AG04449 (cell line): Measurements from ENCODE around the gene ZFAND2A.
A peak's percentile ranks its signal among the peaks of the same experiment; 100 is the strongest.

Experiments used
- CTCF ChIA-PET: fragments of 350-600 bp; formaldehyde crosslinking; extraction: SDS; loops from one replicate; lab custom pipeline; 2021; ENCODE audit warnings: antibody characterized with exemption; lab: Yijun Ruan, JAX
- POLR2A ChIA-PET: fragments of 400-600, 350-600 bp; formaldehyde crosslinking; extraction: SDS; loops from one replicate; lab custom pipeline; 2020; ENCODE audit warnings: antibody characterized with exemption, inconsistent platforms; lab: Yijun Ruan, JAX
- DNase-seq: peaks from one replicate; pipeline ENCODE4 v3.0.0-alpha.2; 2010; ENCODE audit warnings: low read depth, low spot score
- H3K4me3 ChIP-seq: 2 replicates; pipeline ENCODE4 v1.5.1; 2011; ENCODE audit warnings: low read depth, mild to moderate bottlenecking, control low read depth, low read length
- TF ChIP-seq, protein P1 (sequence below): IDR thresholded peaks from one replicate; pipeline ENCODE4 v1.5.1; 2011; ENCODE audit warnings: mild to moderate bottlenecking, moderate library complexity, low read length, control low read depth, inconsistent platforms; ENCODE audit not compliant: insufficient read depth; ENCODE audit errors: missing control alignments

The ZFAND2A gene

DNA sequence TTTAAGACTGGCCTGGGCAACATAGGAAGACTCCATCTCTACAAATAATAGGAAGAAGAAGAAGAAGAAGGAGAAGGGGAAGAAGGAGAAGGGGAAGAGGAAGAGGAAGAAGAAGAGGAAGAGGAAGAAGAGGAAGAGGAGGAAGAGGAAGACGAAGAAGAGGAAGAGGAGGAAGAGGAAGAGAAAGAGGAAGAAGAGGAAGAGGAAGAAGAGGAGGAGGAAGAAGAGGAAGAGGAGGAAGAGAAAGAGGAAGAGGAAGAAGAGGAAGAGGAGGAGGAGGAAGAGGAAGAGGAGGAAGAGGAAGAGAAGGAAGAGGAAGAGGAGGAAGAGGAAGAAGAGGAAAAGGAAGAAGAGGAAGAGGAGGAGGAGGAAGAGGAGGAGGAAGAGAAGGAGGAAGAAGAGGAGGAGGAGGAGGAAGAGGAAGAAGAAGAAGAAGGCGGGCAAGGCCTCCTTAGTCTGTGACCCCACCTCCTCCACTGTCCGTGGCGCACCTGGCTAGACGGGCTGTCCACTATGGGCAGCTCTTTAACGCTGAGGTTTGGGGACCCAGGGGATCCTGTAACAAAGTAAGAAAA is 28.8 kb upstream of the ZFAND2A start:
- DNase-seq = no peak
- CTCF ChIA-PET = interaction anchor here (5.7 kb wide), 1 partner anchor 13 kb away, joined by 65 read pairs; no protein-coding TSS in a partner anchor
- TF ChIP-seq, protein P1, sequence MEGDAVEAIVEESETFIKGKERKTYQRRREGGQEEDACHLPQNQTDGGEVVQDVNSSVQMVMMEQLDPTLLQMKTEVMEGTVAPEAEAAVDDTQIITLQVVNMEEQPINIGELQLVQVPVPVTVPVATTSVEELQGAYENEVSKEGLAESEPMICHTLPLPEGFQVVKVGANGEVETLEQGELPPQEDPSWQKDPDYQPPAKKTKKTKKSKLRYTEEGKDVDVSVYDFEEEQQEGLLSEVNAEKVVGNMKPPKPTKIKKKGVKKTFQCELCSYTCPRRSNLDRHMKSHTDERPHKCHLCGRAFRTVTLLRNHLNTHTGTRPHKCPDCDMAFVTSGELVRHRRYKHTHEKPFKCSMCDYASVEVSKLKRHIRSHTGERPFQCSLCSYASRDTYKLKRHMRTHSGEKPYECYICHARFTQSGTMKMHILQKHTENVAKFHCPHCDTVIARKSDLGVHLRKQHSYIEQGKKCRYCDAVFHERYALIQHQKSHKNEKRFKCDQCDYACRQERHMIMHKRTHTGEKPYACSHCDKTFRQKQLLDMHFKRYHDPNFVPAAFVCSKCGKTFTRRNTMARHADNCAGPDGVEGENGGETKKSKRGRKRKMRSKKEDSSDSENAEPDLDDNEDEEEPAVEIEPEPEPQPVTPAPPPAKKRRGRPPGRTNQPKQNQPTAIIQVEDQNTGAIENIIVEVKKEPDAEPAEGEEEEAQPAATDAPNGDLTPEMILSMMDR = no peak
- POLR2A ChIA-PET = no interaction called here
- H3K4me3 ChIP-seq = no peak overlapping the region

DNA sequence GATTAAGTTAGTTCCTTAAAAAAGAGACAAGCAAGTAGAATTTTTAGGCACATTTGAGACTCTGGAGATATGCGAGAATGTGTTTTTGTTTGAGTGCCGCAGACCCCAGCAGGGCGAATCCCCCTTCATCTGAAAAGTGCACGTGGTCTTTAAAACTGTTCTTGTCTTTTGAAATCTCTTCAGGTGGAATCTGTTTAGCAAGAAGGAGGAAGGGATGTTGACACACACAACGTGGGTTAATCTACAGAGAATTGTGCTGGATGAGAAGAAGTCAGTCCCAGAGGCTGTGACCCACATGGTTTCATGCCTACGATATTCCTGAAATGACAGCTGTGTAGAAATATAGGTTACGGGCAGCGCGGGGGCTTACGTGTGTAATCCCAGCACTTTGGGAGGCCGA is 27.1 kb upstream of the ZFAND2A start:
- TF ChIP-seq, protein P1 = no peak
- ChIA-PET POLR2A (no interaction called here), CTCF (interaction anchor here (1.6 to 5.7 kb wide), 2 partner anchors 11 to 194 kb away, joined by 4 to 65 read pairs; no protein-coding TSS in a partner anchor)
- no peak overlapping the region for H3K4me3 ChIP-seq
- DNase-seq = no peak

DNA sequence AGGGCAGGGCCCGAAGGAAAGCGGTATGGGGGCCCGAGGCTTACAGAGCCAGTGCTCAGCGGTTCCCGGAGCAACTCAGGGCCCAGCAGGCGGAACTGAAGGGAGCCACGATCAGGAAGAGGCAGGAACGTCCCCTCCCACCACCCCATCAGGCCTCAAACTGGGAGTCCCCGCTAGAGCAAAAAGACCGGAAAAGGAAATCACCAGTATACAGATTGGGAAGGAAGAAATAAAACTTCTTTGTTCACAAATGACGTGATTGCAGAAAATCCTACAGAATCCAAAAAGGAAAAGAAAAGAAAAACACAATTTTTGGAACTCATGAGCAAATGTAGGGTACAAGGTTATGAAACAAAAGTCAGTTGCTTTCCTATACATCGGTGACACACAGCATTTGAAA is 21.6 kb upstream of the ZFAND2A start:
- ChIA-PET POLR2A (no interaction called here), CTCF (interaction anchor here (1.5 to 6.3 kb wide), 2 partner anchors 12 to 62 kb away, joined by 3 to 72 read pairs; no protein-coding TSS in a partner anchor)
- H3K4me3 ChIP-seq = no peak overlapping the region
- TF ChIP-seq, protein P1 = no peak
- no peak for DNase-seq

DNA sequence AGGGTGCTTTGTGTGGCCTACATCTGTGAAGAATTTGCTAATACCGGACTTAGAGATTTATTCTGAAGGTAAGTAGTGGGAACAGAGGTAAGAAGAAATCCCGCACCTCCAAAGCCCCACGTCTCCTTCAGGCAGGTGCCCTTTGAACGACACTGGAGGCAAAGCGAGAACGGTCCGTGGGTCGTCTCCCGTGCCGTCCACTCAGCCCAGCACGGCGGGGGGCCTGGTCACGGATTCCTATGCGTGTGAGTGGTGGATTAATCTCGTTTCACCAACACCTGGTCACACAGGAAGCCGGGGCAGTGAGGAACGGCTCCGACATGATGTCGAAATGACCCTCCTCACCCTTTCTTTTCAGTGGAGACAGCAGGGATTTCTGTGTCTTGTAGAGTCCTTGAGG is 21.0 kb upstream of the ZFAND2A start:
- no peak for DNase-seq
- no peak overlapping the region for H3K4me3 ChIP-seq
- ChIA-PET CTCF (interaction anchor here (1.0 to 8.7 kb wide), 5 partner anchors 12 to 188 kb away, joined by 3 to 90 read pairs (median 15); no protein-coding TSS in a partner anchor), POLR2A (no interaction called here)
- TF ChIP-seq, protein P1 = no peak

DNA sequence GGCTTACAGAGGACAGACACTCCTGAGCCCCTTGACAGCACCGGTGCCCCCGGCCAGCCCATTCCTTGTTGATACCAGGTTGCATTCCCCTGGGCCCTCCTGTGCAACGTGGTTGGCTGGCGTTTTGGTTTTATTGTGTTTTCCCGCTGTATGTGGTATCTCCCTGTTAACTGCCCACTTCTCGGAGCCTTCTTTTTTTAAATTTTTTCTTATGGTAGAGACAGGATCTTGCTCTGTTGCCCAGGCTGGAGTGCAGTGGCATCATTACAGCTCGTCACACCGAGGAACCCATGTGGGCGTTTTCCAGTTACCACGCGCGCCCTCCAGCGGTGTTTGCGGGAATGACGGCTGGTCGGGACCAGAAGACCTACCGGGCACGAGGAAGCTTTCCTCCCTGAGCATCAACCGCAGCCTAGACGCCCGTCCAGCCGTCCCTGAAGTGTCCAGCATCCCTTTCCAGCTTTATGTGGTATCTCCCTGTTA is 16.9 kb upstream of the ZFAND2A start:
- CTCF ChIA-PET = interaction anchor here (1.1 to 8.7 kb wide), 22 partner anchors 8 to 267 kb away, joined by 3 to 90 read pairs (median 5); partner anchors contain the start of gene ZFAND2A
- DNase-seq = no peak
- POLR2A ChIA-PET = interaction anchor here (1.0 kb wide), 1 partner anchor 18 kb away, joined by 3 read pairs; no protein-coding TSS in a partner anchor

More for the DNA sequence above, 16.9 kb upstream of the ZFAND2A start:
- no peak overlapping the region for H3K4me3 ChIP-seq
- TF ChIP-seq, protein P1 = peak; percentile 63
